ENCODE measurements around the gene DGKQ.

The DGKQ gene

GRCh38 chr4:963276-964225 lies 9.8 kb downstream of the DGKQ start:
- in situ Hi-C loops (cut with MboI; ENCODE audit: low sequenced_read_pairs): no loop called here

- in situ Hi-C loops (cut with MboI; ENCODE audit: low sequenced_read_pairs): no loop called here
These were observed 10.8 kb downstream of the DGKQ start for GRCh38 chr4:962231-963208.

- in situ Hi-C loops (cut with MboI; ENCODE audit: low sequenced_read_pairs): no loop called here
These were observed 11.8 kb downstream of the DGKQ start for GRCh38 chr4:961351-962230.

GRCh38 chr4:960636-961350 lies 12.6 kb downstream of the DGKQ start:
- in situ Hi-C loops (cut with MboI; ENCODE audit: low sequenced_read_pairs): no loop called here

GRCh38 chr4:960140-960635 lies 13.2 kb downstream of the DGKQ start:
- in situ Hi-C loops (cut with MboI; ENCODE audit: low sequenced_read_pairs): no loop called here

- in situ Hi-C loops (cut with MboI; ENCODE audit: low sequenced_read_pairs): no loop called here
These were observed 13.8 kb downstream of the DGKQ start for GRCh38 chr4:959338-960139.

- in situ Hi-C loops (cut with MboI; ENCODE audit: low sequenced_read_pairs): no loop called here
These were observed 14.6 kb downstream of the DGKQ start for GRCh38 chr4:958696-959337.

GRCh38 chr4:958314-958665 lies 15.1 kb downstream of the DGKQ start:
- in situ Hi-C loops (cut with MboI; ENCODE audit: low sequenced_read_pairs): no loop called here

GRCh38 chr4:957581-958313 lies 15.6 kb downstream of the DGKQ start:
- in situ Hi-C loops (cut with MboI; ENCODE audit: low sequenced_read_pairs): no loop called here

- in situ Hi-C loops (cut with MboI; ENCODE audit: low sequenced_read_pairs): no loop called here
These were observed 16.2 kb downstream of the DGKQ start for GRCh38 chr4:957231-957580.

GRCh38 chr4:956531-957230 lies 16.7 kb downstream of the DGKQ start:
- in situ Hi-C loops (cut with MboI; ENCODE audit: low sequenced_read_pairs): no loop called here

GRCh38 chr4:955931-956381 lies 17.4 kb downstream of the DGKQ start:
- in situ Hi-C loops (cut with MboI; ENCODE audit: low sequenced_read_pairs): no loop called here

GRCh38 chr4:955161-955921 lies 18.0 kb downstream of the DGKQ start:
- in situ Hi-C loops (cut with MboI; ENCODE audit: low sequenced_read_pairs): no loop called here

- in situ Hi-C loops (cut with MboI; ENCODE audit: low sequenced_read_pairs): no loop called here
These were observed 19.0 kb downstream of the DGKQ start for GRCh38 chr4:954211-955020.

- in situ Hi-C loops (cut with MboI; ENCODE audit: low sequenced_read_pairs): no loop called here
These were observed 19.8 kb downstream of the DGKQ start for GRCh38 chr4:953574-953915.

Measured in HL-60/S4 (cell line).